Measurements from ENCODE around the gene PIGT. TPM values are rescaled to one million over a fixed set of nuclear protein-coding genes. Genes with fewer than 3 reads are reported as not detected.

The PIGT gene
- total and polyA plus RNA-seq, 2 of the 4 experiments (the other 2 are of a cell fraction): 31.2 to 145 TPM

DNA sequence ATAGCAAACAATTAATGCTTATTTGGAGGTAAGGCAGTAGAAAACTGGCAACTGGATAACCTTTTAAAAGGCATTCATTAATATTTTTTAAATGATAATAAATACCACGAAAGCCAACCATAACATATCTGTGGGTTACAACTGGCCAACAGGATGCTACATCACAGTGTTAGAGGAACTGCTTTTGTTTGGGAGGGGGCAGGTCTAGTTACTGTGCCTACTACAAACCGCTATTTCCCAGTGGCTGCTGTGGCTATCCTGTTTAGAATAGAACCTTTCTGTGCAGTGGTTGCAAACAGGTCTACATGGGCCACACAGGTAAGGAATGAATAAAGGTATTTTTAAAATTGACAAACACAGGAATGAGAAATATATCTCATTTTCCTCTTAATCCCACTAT is 976 bp downstream of the PIGT start:
- Histone ChIP-seq H3K4ac (ENCODE audit: low read depth, low read length) (no peak overlapping the region; the same call in 1 of the 2 replicates), H4K8ac (ENCODE audit: low read depth in 2 of 2, low read length in 2 of 2) (peak overlapping the region; percentile 97 to 98; a peak in 2 of 4 replicates), H3K14ac (replicated peaks; ENCODE audit: low read depth, low read length) (peak overlapping the region; percentile 88; the same call in 1 of the 2 replicates), H2AFZ (replicated peaks; ENCODE audit: low read length, poor library complexity) (no peak overlapping the region), H4K91ac (ENCODE audit: insufficient read depth, low read depth, low read length) (no peak overlapping the region), H3K27ac (ENCODE audit: insufficient read depth, low read length) (no peak overlapping the region), H2AK9ac (replicated peaks; ENCODE audit: low read depth, low read length, poor library complexity) (no peak overlapping the region), H3K4me3 (ENCODE audit: insufficient read depth, low read depth, low read length) (peak overlapping the region; percentile 90), H3K4me1 (ENCODE audit: control insufficient read depth, insufficient read depth, low read length) (peaks cover 9% of the 10 kb centered on the region; the same call in 1 of the 2 replicates), H2AK5ac (ENCODE audit: low read depth, low read length) (no peak overlapping the region; the same call in 1 of the 2 replicates), H2BK5ac (ENCODE audit: low read depth, low read length, poor library complexity, severe bottlenecking) (no peak overlapping the region), H3K27me3 (ENCODE audit: control insufficient read depth, insufficient read depth, low read length) (no peaks in the 10 kb centered on the region), H3K9me3 (ENCODE audit: control insufficient read depth, insufficient read depth, low read length) (no peaks in the 10 kb centered on the region), H3K4me2 (ENCODE audit: low read depth, low read length) (peak overlapping the region; percentile 97), H3K18ac (ENCODE audit: low read depth, low read length) (no peak overlapping the region), H3K79me1 (ENCODE audit: low read depth in 1 of 2, low read length in 2 of 2) (peaks cover 21 to 46% of the 10 kb centered on the region in 2 experiments), H3K56ac (ENCODE audit: extremely low read depth, insufficient read depth, low read length) (no peak overlapping the region), H2BK120ac (ENCODE audit: low read depth, low read length) (no peak overlapping the region), H3K23ac (ENCODE audit: low read depth, low read length) (no peak overlapping the region), H3K36me3 (ENCODE audit: control insufficient read depth, insufficient read depth, low read length) (peaks cover 22% of the 10 kb centered on the region), H2BK20ac (ENCODE audit: low read depth, low read length) (no peak overlapping the region), H2BK15ac (ENCODE audit: low read depth, low read length) (no peak overlapping the region), H4K20me1 (ENCODE audit: insufficient read depth, low read length) (no peaks in the 10 kb centered on the region), H4K5ac (ENCODE audit: low read depth, low read length) (peak overlapping the region; percentile 82; the same call in 1 of the 2 replicates), H3K9me1 (ENCODE audit: insufficient read depth, low read length) (peaks cover 10% of the 10 kb centered on the region), H3K9ac (ENCODE audit: low read depth, low read length) (no peak overlapping the region)
- dilution Hi-C loops (cut with HindIII; ENCODE audit: low sequenced_read_pairs, unreplicated experiment): no loop called here
- ChIA-PET POLR2A (ENCODE audit: unreplicated experiment) (no interaction called here), CTCF (interaction anchor here (0.7 kb wide), 1 partner anchor 259 kb away, joined by 3 read pairs; no protein-coding TSS in a partner anchor)
- intact Hi-C loops (cut with micrococcal nuclease): loop anchor here (5.0 kb wide), 1 partner anchor 55 kb away; the partner anchor contains the start of gene SYS1
- in situ Hi-C loops (cut with MboI; ENCODE audit: low sequenced_read_pairs): loop anchor here (5.0 kb wide), 1 partner anchor 40 kb away; the partner anchor contains the start of gene TP53TG5
- DNase-seq: no peak
- TF ChIP-seq NFE2L2 (IDR thresholded peaks at IDR 0.05; ENCODE audit: low read depth, low read length): no peak
- TF ChIP-seq FOS (IDR thresholded peaks at IDR 0.05; ENCODE audit: low read depth, low read length): no peak
- no peak for TF ChIP-seq SMC3 (IDR thresholded peaks at IDR 0.05; ENCODE audit: low read depth, low read length)
- no peak for TF ChIP-seq CHD1 (IDR thresholded peaks at IDR 0.05; ENCODE audit: low read depth, low read length)
- no peak for TF ChIP-seq MAFK (IDR thresholded peaks at IDR 0.05; ENCODE audit: low read depth, low read length)
- TF ChIP-seq, protein P1, sequence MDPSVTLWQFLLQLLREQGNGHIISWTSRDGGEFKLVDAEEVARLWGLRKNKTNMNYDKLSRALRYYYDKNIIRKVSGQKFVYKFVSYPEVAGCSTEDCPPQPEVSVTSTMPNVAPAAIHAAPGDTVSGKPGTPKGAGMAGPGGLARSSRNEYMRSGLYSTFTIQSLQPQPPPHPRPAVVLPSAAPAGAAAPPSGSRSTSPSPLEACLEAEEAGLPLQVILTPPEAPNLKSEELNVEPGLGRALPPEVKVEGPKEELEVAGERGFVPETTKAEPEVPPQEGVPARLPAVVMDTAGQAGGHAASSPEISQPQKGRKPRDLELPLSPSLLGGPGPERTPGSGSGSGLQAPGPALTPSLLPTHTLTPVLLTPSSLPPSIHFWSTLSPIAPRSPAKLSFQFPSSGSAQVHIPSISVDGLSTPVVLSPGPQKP (IDR thresholded peaks at IDR 0.05; ENCODE audit: borderline replicate concordance, low read depth, low read length): no peak
- no peak for TF ChIP-seq MAZ (IDR thresholded peaks at IDR 0.05; ENCODE audit: borderline replicate concordance, low read depth, low read length)
- TF ChIP-seq RAD21 (IDR thresholded peaks at IDR 0.05; ENCODE audit: low read length): no peak
- TF ChIP-seq, protein P2, sequence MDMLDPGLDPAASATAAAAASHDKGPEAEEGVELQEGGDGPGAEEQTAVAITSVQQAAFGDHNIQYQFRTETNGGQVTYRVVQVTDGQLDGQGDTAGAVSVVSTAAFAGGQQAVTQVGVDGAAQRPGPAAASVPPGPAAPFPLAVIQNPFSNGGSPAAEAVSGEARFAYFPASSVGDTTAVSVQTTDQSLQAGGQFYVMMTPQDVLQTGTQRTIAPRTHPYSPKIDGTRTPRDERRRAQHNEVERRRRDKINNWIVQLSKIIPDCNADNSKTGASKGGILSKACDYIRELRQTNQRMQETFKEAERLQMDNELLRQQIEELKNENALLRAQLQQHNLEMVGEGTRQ (IDR thresholded peaks at IDR 0.05; ENCODE audit: low read depth, low read length): no peak
- TF ChIP-seq POLR2A (IDR thresholded peaks at IDR 0.05; ENCODE audit: low read depth, low read length): no peak
- no TSS peak for BruUV-seq (replicated peaks)
- no CpG with 5 or more reads among the region's 2 CpGs for WGBS, 2 experiments (ENCODE audit: extremely low coverage in 2 of 2, insufficient read length in 1 of 2)
- no peak for ATAC-seq (ENCODE audit: low read depth)

All from IMR-90 (cell line).